NCI-H128 (cell line): ENCODE data around the gene DYNLT5.
"Not testable (repeated sequence)": the region's sequence is repeated elsewhere in the genome, so short reads cannot be mapped to it uniquely, and the experiment has no call there.

Experiments used
- DNase-seq: peaks from one replicate; lab custom pipeline; 2025; ENCODE audit not compliant: unreplicated experiment; lab: John Stamatoyannopoulos, UW

The DYNLT5 gene

DNA sequence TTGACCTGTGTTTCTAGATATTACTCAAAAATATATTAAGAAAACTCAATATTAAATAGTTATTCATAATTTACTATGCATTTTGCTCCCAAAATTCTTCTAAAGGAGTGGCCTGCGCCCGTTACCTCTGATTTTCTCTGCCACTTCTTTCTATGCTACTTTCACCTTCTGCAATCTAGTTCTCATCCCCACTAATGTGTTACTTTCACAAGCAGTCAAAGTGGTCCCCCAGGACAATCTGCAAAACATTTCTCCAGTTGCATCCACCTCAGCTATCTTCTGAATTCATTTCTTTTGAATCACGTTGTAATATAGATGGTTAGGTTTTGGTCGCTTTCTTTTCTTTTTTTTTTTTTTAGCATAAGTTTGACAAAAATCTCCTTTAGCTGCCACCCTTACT is 35.4 kb downstream of the DYNLT5 start:
- no peak for DNase-seq

DNA sequence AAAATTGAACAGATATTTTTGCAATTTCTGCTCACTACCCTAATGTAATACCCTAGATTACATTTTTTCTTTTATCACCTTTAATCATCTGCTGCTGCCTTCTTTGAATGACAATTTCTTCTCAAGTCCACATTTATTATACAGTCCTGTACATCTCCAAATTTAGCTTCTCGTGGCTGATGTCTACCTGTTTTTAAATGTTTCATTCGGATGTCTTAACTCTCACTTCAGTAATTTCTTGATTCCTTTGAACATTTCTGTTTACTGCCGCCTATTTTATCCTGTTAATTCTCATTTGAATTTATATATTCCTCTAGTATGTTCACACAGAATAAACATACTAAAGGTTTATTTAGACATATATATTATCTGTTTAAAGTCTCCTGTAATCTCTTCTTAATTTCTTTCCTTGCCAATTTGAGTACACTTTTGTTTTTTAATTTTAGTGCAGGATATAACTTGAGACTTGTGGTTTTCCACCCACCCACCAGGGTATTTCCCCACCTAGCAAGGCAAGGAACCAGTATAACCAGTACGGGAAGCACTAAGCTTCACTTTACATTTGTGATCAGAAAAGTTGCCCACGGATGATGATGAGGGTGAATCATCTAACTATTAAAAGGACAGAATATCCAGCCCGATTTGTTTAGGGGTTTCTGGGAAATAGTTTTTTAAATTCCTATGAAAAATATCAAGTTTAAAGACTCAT is 36.1 kb downstream of the DYNLT5 start:
- DNase-seq, result no peak

DNA sequence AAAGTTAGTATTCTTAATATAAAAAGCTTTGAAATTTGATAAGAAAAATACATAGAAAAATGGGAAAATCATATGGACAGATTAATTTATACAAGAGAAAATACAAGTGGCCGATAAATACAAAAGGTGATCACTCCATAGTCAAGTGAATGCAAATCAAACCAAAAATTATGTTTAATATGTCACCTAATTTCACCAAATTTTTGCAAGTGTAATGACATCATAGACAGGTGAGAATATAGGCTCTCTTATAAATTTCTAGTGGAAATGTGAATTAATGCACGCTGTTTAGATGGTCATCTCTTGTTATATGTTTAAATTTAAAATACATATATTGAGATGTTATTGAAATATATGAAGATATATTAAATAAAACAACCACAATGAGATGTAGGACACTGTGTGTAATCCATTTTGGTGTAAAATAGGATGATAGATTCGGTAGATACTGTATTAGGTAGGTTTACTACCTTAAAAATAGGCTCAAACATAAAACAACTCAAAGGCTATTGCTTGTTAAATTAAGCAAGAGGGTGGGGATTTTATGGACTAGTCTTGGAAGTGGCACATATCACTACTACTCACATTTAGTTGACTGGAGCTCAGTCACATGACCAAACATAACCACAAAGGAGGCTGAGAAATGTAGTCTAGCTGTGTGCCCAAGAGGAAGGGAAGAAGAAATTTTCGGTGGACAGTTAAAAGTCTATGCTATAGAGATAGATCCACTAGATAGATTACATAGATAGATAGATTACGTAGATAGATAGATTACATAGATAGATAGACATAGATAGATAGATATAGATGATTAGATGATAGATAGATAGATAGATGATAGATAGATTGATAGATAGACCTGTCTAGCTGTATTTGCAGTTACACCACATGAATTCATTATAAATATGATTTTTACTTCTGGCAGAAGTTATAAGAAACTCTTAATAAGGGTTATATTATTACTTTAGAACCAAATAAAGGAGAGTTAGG is 39.7 kb downstream of the DYNLT5 start:
- no peak for DNase-seq

DNA sequence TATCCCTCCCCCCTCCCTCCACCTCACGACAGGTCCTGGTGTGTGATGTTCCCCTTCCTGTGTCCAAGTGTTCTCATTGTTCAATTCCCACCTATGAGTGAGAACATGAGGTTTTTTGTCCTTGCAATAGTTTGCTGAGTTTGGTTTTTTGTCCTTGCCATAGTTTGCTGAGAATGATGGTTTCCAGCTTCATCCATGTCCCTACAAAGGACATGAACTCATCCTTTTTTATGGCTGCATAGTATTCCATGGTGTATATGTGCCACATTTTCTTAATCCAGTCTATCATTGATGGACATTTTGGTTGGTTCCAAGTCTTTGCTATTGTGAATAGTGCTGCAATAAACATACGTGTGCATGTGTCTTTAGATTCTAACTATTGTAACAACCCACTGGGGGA is 43.6 kb downstream of the DYNLT5 start:
- DNase-seq, result not testable (repeated sequence)

DNA sequence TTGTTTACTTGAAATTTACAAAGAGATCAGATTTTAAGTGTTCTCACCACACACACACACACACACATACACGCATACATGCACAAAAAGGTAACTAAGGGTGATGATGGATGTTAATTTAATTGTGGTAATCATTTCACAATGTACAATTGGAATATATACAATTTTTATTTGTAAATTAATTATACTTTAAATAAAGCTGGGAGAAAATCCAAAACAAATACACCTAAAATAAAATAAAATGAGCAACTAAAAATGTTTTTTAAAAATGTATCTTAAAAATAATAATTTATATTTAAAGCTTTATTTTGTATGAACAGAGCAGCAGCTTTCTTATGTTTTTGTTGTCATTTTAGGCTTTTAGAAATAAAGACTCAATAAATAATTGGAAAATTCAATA is 57.0 kb downstream of the DYNLT5 start:
- DNase-seq, result no peak

DNA sequence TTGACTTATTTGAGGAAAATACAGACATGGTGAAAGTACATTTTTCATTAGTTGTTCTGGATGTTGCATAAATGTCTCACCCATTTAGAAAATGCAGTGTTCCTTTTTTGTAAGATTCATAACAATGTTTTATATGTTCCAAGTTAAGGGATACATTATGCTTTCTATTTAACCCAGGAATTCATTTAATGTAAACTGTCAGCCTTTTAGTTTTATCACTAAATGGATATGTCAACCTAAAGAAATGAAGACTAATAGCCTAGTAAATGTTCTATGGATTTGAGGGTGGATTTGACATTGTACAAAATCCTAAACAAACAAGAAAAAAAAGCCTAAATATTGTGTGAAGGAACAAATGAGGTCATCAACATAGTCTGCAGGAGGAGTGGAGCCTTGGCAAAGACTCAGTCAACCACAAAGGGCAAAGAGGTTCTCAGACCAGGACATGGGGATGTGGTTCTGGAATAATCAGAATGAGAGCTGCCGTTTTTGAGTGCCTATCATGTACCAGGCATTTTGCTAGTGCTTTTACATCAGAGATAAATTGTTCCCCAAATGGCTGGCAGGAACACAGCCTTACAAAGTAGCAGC is 57.6 kb downstream of the DYNLT5 start:
- no peak for DNase-seq

DNA sequence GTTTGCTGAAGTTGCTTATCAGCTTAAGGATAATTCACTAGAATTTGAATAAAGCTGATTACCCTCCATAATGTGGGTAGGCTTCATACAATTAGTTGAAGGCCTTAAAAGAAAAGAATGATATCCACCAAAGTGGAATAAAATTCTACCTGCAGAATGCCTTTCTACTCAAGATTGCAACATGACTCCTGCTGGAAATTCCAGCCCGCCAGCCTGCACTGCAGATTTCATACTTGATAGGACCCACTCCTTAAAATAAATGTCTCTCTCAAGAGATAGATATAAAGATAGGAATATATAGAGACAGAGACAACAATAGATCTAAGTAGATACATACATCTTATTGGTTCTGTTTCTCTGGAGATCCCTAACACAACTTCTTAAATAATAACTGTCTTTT is 72.5 kb downstream of the DYNLT5 start:
- no peak for DNase-seq
